Osteoblast (primary cell): Measurements from ENCODE around the gene RPS17. TPM values are rescaled to one million over a fixed set of nuclear protein-coding genes. Genes with fewer than 3 reads are reported as not detected.
A peak's percentile ranks its signal among the peaks of the same experiment; 100 is the strongest.

Experiments
- DNase-seq: peaks from one replicate; pipeline ENCODE4 v3.0.0; 2011; ENCODE audit warnings: low spot score, mixed read lengths; ENCODE audit not compliant: insufficient read length; ENCODE audit errors: missing footprints
- H2AFZ ChIP-seq: 2 replicates; pipeline ENCODE4 v1.6.0; 2011; ENCODE audit warnings: mild to moderate bottlenecking, low read length
- H3K27ac ChIP-seq: 2 replicates; pipeline ENCODE4 v1.5.1; 2011; ENCODE audit warnings: mild to moderate bottlenecking, low read depth, low read length, moderate library complexity
- H3K27me3 ChIP-seq: 2 replicates; pipeline ENCODE4 v1.6.0; 2012; ENCODE audit warnings: mild to moderate bottlenecking, control low read depth, inconsistent platforms, low read length, moderate library complexity; ENCODE audit not compliant: insufficient read depth
- H3K36me3 ChIP-seq: 2 replicates; pipeline ENCODE4 v1.5.1; 2011; ENCODE audit warnings: mild to moderate bottlenecking, low read length, control low read depth, moderate library complexity; ENCODE audit not compliant: insufficient read depth
- H3K4me1 ChIP-seq: 2 replicates; pipeline ENCODE4 v1.5.1; 2011; ENCODE audit warnings: mild to moderate bottlenecking, low read length, control low read depth, moderate library complexity; ENCODE audit not compliant: insufficient read depth
- H3K4me2 ChIP-seq: 2 replicates; pipeline ENCODE4 v1.6.0; 2011; ENCODE audit warnings: mild to moderate bottlenecking, low read length; ENCODE audit not compliant: insufficient read depth
- H3K4me3 ChIP-seq: fragments of 200-600 bp; sonication (generic); 3 replicates; pipeline ENCODE4 v1.5.1; 2012; ENCODE audit warnings: mild to moderate bottlenecking, low read length, inconsistent platforms; ENCODE audit not compliant: insufficient read depth
- H3K79me2 ChIP-seq: 2 replicates; pipeline ENCODE4 v1.6.0; 2012; ENCODE audit warnings: mild to moderate bottlenecking, low read length, control low read depth, inconsistent platforms; ENCODE audit not compliant: insufficient read depth
- H3K9me3 ChIP-seq: 2 replicates; pipeline ENCODE4 v1.5.1; 2011; ENCODE audit warnings: low read depth, low read length, control low read depth
- H4K20me1 ChIP-seq: 2 replicates; pipeline ENCODE4 v1.6.0; 2012; ENCODE audit warnings: mild to moderate bottlenecking, low read length, control low read depth; ENCODE audit not compliant: insufficient read depth
- CTCF ChIP-seq: IDR thresholded peaks from 2 replicates; pipeline ENCODE4 v1.5.1; 2011; ENCODE audit warnings: mild to moderate bottlenecking, low read depth, low read length, moderate library complexity; ENCODE audit errors: extremely low read depth
- total RNA-seq: library from RNA; depleted of rRNA; stranded (reverse); fragments of >200 nt; gene quantifications from 2 replicates; pipeline ENCODE4 v1.2.3, GENCODE V29; 2012

RPS17 gene
- total RNA-seq, 1 donor = 1,188 TPM

- no peaks in the 10 kb centered on the region for H3K27me3 ChIP-seq
- TF ChIP-seq CTCF = no peak
- peak overlapping the region; percentile 65 for H3K4me2 ChIP-seq
- H3K4me3 ChIP-seq = no peak overlapping the region
- no peaks in the 10 kb centered on the region for H4K20me1 ChIP-seq
- peak; percentile 89 for DNase-seq
- peaks cover 33% of the 10 kb centered on the region for H3K79me2 ChIP-seq
- H3K27ac ChIP-seq = peak overlapping the region; percentile 85
- peaks cover 33% of the 10 kb centered on the region for H3K4me1 ChIP-seq
- H3K36me3 ChIP-seq = no peaks in the 10 kb centered on the region
- peak overlapping the region; percentile 60 for H2AFZ ChIP-seq
- H3K9me3 ChIP-seq = no peaks in the 10 kb centered on the region
Measured at GRCh38 chr15:82566690-82567089, 26.4 kb upstream of the RPS17 start.

- Histone ChIP-seq H2AFZ (no peak overlapping the region), H3K4me3 (no peak overlapping the region), H3K9me3 (no peaks in the 10 kb centered on the region), H3K36me3 (no peaks in the 10 kb centered on the region), H4K20me1 (no peaks in the 10 kb centered on the region), H3K4me2 (no peak overlapping the region), H3K27ac (no peak overlapping the region), H3K4me1 (peaks cover 17% of the 10 kb centered on the region), H3K27me3 (no peaks in the 10 kb centered on the region), H3K79me2 (no peaks in the 10 kb centered on the region)
- DNase-seq = no peak
- no peak for TF ChIP-seq CTCF
Measured at GRCh38 chr15:82558502-82558901, 18.2 kb upstream of the RPS17 start.

GRCh38 chr15:82556315-82557035 lies 16.2 kb upstream of the RPS17 start:
- no peak for DNase-seq
- no peaks in the 10 kb centered on the region for H3K9me3 ChIP-seq
- H3K79me2 ChIP-seq = no peaks in the 10 kb centered on the region
- H3K4me3 ChIP-seq = no peak overlapping the region
- H3K27me3 ChIP-seq = no peaks in the 10 kb centered on the region
- H4K20me1 ChIP-seq = no peaks in the 10 kb centered on the region
- no peak overlapping the region for H2AFZ ChIP-seq
- no peak overlapping the region for H3K27ac ChIP-seq
- TF ChIP-seq CTCF = no peak
- no peak overlapping the region for H3K4me2 ChIP-seq
- no peaks in the 10 kb centered on the region for H3K36me3 ChIP-seq
- H3K4me1 ChIP-seq = peaks cover 17% of the 10 kb centered on the region

- Histone ChIP-seq H3K27me3 (no peaks in the 10 kb centered on the region), H3K4me3 (no peak overlapping the region), H3K79me2 (no peaks in the 10 kb centered on the region), H2AFZ (no peak overlapping the region), H3K4me1 (peaks cover 17% of the 10 kb centered on the region), H3K36me3 (no peaks in the 10 kb centered on the region), H4K20me1 (no peaks in the 10 kb centered on the region), H3K9me3 (no peaks in the 10 kb centered on the region), H3K27ac (peak overlapping the region; percentile 33), H3K4me2 (peak overlapping the region; percentile 7)
- DNase-seq = no peak
- no peak for TF ChIP-seq CTCF
Measured at GRCh38 chr15:82554849-82555248, 14.6 kb upstream of the RPS17 start.
